T-cell (primary cell): ENCODE results near the gene ADGRF3. TPM values are rescaled to one million over a fixed set of nuclear protein-coding genes. Genes with fewer than 3 reads are reported as not detected.
"Not testable (repeated sequence)": the region's sequence is repeated elsewhere in the genome, so short reads cannot be mapped to it uniquely, and the experiment has no call there.

Source experiments
- ATAC-seq, 4 experiments: fragments of 200-7000 bp in 3 of 4; fragments of 150-1000 bp in 1 of 4; cut with Tn5 transposase; replicated peaks in 1 of 4; 1 replicate in 3 of 4; 2 replicates in 1 of 4; pipeline ENCODE4 v1.10.0; 2021; ENCODE audit warnings: moderate library complexity in 3 of 4, mild to moderate bottlenecking in 2 of 4, moderate number of reproducible peaks in 1 of 4
- CTCF ChIA-PET, 2 donors: fragments of 300-600 bp; sonication (Branson Sonifier 250); formaldehyde crosslinking; loops; one replicate each; lab custom pipeline; 2022; ENCODE audit warnings: antibody characterized with exemption in 2 of 2; lab: Charles Lee
- POLR2A ChIA-PET, 2 donors: fragments of 300-600 bp; sonication (Branson Sonifier 250); formaldehyde crosslinking; loops; one replicate each; lab custom pipeline; 2022; ENCODE audit warnings: antibody characterized with exemption in 2 of 2; lab: Charles Lee
- DNase-seq, 35 experiments: peaks; one replicate each; pipeline versions ENCODE4 v3.0.0 to v3.0.0-alpha.2; 2013 to 2023
- H3K27ac ChIP-seq: one replicate; pipeline ENCODE4 v1.5.1; 2013; ENCODE audit warnings: low read length
- H3K27me3 ChIP-seq, 2 experiments: replicated peaks in 1 of 2; 1 replicate in 1 of 2; 2 replicates in 1 of 2; pipeline versions ENCODE4 v1.6.1 to v1.7.0; 2013; ENCODE audit warnings: low read length in 1 of 2, mixed read lengths in 1 of 2; ENCODE audit not compliant: control insufficient read depth in 2 of 2, insufficient read depth in 2 of 2; ENCODE audit errors: extremely low read depth in 1 of 2
- H3K36me3 ChIP-seq, 2 donors: 1 replicate in 1 of 2; 2 replicates in 1 of 2; pipeline versions ENCODE4 v1.6.1 to v1.7.0; 2013; ENCODE audit warnings: low read length in 1 of 2; ENCODE audit not compliant: control insufficient read depth in 2 of 2, insufficient read depth in 1 of 2; ENCODE audit errors: extremely low read depth in 1 of 2
- H3K4me1 ChIP-seq, 2 experiments: 1 replicate in 1 of 2; 2 replicates in 1 of 2; pipeline versions ENCODE4 v1.6.1 to v1.7.0; 2013; ENCODE audit warnings: low read length in 2 of 2, mixed read lengths in 1 of 2; ENCODE audit not compliant: insufficient read depth in 2 of 2, control insufficient read depth in 1 of 2; ENCODE audit errors: extremely low read depth in 1 of 2
- H3K4me3 ChIP-seq, 2 donors: 1 replicate in 1 of 2; 2 replicates in 1 of 2; pipeline versions ENCODE4 v1.5.1 to v1.7.0; 2013; ENCODE audit warnings: mild to moderate bottlenecking in 2 of 2, low read length in 1 of 2, moderate library complexity in 1 of 2; ENCODE audit not compliant: control insufficient read depth in 1 of 2; ENCODE audit errors: extremely low read depth in 1 of 2
- H3K9me3 ChIP-seq: 2 replicates; pipeline ENCODE4 v1.7.0; 2013
- H3K27ac Mint-ChIP-seq, 2 donors: one replicate each; pipeline ENCODE4 v1.8.0; 2020 to 2021; ENCODE audit warnings: mild to moderate bottlenecking in 2 of 2, mixed read lengths in 2 of 2
- H3K27me3 Mint-ChIP-seq, 2 donors: one replicate each; pipeline ENCODE4 v1.8.0; 2021 to 2022; ENCODE audit warnings: mixed read lengths in 2 of 2
- H3K36me3 Mint-ChIP-seq: one replicate; pipeline ENCODE4 v1.8.0; 2021; ENCODE audit warnings: mixed read lengths
- H3K4me1 Mint-ChIP-seq, 3 donors: one replicate each; pipeline ENCODE4 v1.8.0; 2020 to 2022; ENCODE audit warnings: mixed read lengths in 3 of 3, mild to moderate bottlenecking in 1 of 3
- H3K4me3 Mint-ChIP-seq, 3 donors: one replicate each; pipeline ENCODE4 v1.8.0; 2020 to 2022; ENCODE audit warnings: mild to moderate bottlenecking in 3 of 3, mixed read lengths in 3 of 3, moderate library complexity in 3 of 3
- H3K9me3 Mint-ChIP-seq, 3 donors: one replicate each; pipeline ENCODE4 v1.8.0; 2020 to 2022; ENCODE audit warnings: mixed read lengths in 3 of 3
- WGBS: methylation state at CpG from one replicate; pipeline ENCODE4 v1.1.5; 2013; ENCODE audit warnings: missing lambda C conversion rate; ENCODE audit not compliant: insufficient coverage; 5-methylcytosine and 5-hydroxymethylcytosine counted together
- total RNA-seq, 35 experiments: library from RNA in 6 of 35; stranded (reverse) in 6 of 35; fragments of 120-200 nt in 1 of 35; gene quantifications; one replicate each; pipeline versions ENCODE4 v1.2.1 to v1.2.4 and lab custom pipeline; 2013 to 2026

ADGRF3 gene
- total RNA-seq, 5 donors from 2014 or later (not counting 1 experiment from before 2014, with no cell fraction given), result 1.3 to 3.4 (median 2.1) TPM

DNA sequence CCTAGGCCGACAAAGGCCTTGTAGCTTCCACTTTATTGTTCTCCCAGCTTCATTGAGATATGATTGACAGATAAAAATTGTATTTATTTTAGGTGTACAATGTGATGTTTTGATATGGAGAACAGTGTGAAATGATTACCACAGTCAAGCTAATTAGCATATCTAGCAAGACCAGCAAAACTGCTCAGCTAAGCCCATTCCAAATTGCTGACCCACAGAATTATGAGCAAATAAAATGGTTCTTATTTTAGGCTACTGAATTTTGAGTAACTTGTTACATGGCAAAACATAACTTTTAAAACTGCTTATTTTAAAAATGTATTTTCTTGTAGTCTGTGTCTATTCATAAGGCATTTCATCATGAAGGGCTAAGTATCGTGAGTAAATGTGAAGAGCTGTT, 9.3 kb downstream of the ADGRF3 start:
- no peak for DNase-seq
- Mint-ChIP-seq H3K27ac (no peak overlapping the region), H3K4me3 (no peak overlapping the region), H3K27me3 (no peaks in the 10 kb centered on the region), H3K9me3 (no peaks in the 10 kb centered on the region), H3K4me1 (peaks cover 0 to 2% (median 1%) of the 10 kb centered on the region in 3 donors), H3K36me3 (no peaks in the 10 kb centered on the region)
- Histone ChIP-seq H3K27me3 (no peaks in the 10 kb centered on the region), H3K9me3 (no peaks in the 10 kb centered on the region), H3K4me3 (no peak overlapping the region), H3K27ac (no peak overlapping the region), H3K4me1 (no peaks in the 10 kb centered on the region), H3K36me3 (no peaks in the 10 kb centered on the region)
- ChIA-PET CTCF (no interaction called here), POLR2A (no interaction called here)
- WGBS, result no CpG with 5 or more reads among the region's 2 CpGs
- ATAC-seq, result no peak

DNA sequence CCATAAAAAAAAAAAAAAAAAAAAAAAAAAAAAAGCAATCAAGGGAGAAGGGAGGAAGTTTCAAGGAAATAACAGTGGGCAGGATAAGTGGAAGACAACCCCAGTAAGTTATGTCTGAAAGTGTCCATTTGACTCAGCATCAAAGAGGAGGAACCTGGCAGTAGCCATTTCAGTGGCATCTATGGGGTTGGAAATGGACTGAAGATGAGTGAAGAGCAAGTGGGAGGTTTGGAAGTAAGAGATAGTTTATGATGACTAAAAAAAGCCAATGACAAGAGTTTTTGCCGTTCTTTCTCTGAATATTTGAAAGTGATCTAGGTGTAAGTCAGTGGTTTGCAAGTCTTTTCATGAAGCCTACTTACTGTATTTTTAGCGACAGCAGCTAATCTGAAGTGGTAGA, 9.9 kb downstream of the ADGRF3 start:
- no peaks in the 10 kb centered on the region for H3K36me3 ChIP-seq
- Mint-ChIP-seq H3K36me3 (no peaks in the 10 kb centered on the region), H3K4me3 (no peak overlapping the region), H3K27me3 (no peaks in the 10 kb centered on the region), H3K4me1 (peaks cover 0 to 2% (median 1%) of the 10 kb centered on the region in 3 donors), H3K9me3 (no peaks in the 10 kb centered on the region), H3K27ac (peak overlapping the region in 1 of 2 donors; percentile 22)
- ChIA-PET CTCF (interaction anchor here in 1 of 2 donors (0.7 kb wide), 1 partner anchor 120 kb away, joined by 3 read pairs; no protein-coding TSS in a partner anchor), POLR2A (no interaction called here)
- H3K27ac ChIP-seq, result no peak overlapping the region
- no peak for ATAC-seq
- no peaks in the 10 kb centered on the region for H3K27me3 ChIP-seq
- WGBS, result 33% methylated on average over 2 of the region's 2 CpGs
- H3K4me3 ChIP-seq, result no peak overlapping the region
- no peak for DNase-seq
- no peaks in the 10 kb centered on the region for H3K4me1 ChIP-seq
- no peaks in the 10 kb centered on the region for H3K9me3 ChIP-seq

DNA sequence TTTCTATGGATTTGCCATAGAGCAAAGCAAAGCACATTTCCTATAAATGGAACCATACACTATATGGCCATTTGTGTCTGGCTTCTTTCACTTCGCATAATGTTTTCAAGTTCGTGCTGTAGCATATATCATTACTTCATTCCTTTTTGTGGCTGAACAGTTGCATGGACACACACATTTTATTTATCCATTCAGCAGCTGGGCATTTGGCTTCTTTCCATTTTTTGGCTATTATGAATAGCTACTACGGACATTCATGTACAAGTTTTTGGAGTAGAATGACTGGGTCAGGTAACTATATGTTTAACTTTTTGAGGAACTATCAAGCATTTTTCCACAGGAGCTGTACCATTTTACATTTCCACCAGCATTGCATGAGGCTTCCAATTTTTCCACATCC, 11.4 kb downstream of the ADGRF3 start:
- Mint-ChIP-seq H3K27ac (no peak overlapping the region), H3K9me3 (no peaks in the 10 kb centered on the region), H3K4me1 (peaks cover under 1 to 3% (median 2%) of the 10 kb centered on the region in 3 donors), H3K4me3 (no peak overlapping the region), H3K36me3 (no peaks in the 10 kb centered on the region), H3K27me3 (no peaks in the 10 kb centered on the region)
- ChIA-PET CTCF (interaction anchor here in 1 of 2 donors (1.2 kb wide), 1 partner anchor 10 kb away, joined by 3 read pairs; the partner anchor contains the start of gene SELENOI), POLR2A (interaction anchor here in 1 of 2 donors (0.7 kb wide), 1 partner anchor 432 kb away, joined by 3 read pairs; no protein-coding TSS in a partner anchor)
- ATAC-seq, result no peak
- Histone ChIP-seq H3K27me3 (no peaks in the 10 kb centered on the region), H3K9me3 (no peaks in the 10 kb centered on the region), H3K4me1 (peaks cover 0 to 2% of the 10 kb centered on the region in 2 experiments), H3K36me3 (no peaks in the 10 kb centered on the region), H3K27ac (no peak overlapping the region), H3K4me3 (no peak overlapping the region)
- no peak for DNase-seq
- WGBS, result no CpG with 5 or more reads among the region's 3 CpGs

DNA sequence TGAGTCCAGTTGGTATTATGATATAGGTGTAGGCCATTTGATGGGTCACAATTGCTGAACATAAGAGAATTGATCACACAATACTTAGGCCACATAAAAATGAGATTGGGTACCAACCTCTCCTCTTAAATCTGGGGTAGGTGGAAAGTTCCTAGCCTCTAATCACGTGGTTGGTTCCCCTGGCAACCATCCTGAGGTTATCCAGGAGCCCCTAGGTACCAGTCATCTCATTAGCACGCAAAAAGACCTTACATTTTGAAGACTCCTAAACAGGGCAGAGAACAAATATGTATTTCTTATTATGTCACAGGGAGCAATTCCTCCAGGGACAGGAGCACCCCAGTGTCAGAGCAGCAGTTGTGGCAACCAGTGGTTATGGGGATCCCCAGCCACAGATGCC, 13.3 kb downstream of the ADGRF3 start:
- Mint-ChIP-seq H3K27me3 (no peaks in the 10 kb centered on the region), H3K4me3 (no peak overlapping the region), H3K9me3 (no peaks in the 10 kb centered on the region), H3K36me3 (no peaks in the 10 kb centered on the region), H3K27ac (peak overlapping the region in 1 of 2 donors; percentile 11), H3K4me1 (peaks cover 6 to 10% (median 10%) of the 10 kb centered on the region in 3 donors)
- H3K27ac ChIP-seq, result no peak overlapping the region
- ChIA-PET POLR2A (no interaction called here), CTCF (no interaction called here)
- no peak for DNase-seq
- ATAC-seq, result no peak
- no peaks in the 10 kb centered on the region for H3K27me3 ChIP-seq
- no peaks in the 10 kb centered on the region for H3K9me3 ChIP-seq
- no peak overlapping the region for H3K4me3 ChIP-seq
- no CpG with 5 or more reads among the region's 2 CpGs for WGBS
- no peaks in the 10 kb centered on the region for H3K36me3 ChIP-seq
- H3K4me1 ChIP-seq, result peaks cover 0 to 6% of the 10 kb centered on the region in 2 experiments

DNA sequence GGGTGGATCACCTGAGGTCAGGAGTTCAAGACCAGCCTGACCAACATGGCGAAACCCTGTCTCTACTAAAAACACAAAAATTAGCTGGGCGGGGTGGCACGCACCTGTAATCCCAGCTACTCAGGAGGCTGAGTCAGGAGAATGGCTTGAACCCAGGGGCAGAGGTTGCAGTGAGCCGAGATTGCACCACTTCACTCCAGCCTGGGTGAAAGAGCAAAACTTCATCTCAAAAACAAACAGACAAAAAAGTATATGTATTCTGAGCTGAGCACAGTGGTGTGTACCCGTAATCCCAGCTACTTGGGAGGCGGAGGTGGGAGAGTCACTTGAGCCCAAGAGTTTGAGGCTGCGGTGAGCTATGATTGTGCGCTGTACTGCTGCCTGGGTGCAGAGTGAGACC, 15.3 kb downstream of the ADGRF3 start:
- H3K4me1 Mint-ChIP-seq, result peaks cover 6 to 10% (median 10%) of the 10 kb centered on the region in 3 donors
- H3K4me1 ChIP-seq, H3K36me3 ChIP-seq, DNase-seq, H3K27ac Mint-ChIP-seq, H3K27me3 ChIP-seq, H3K9me3 Mint-ChIP-seq, H3K27ac ChIP-seq, H3K27me3 Mint-ChIP-seq, H3K4me3 ChIP-seq, ATAC-seq, H3K36me3 Mint-ChIP-seq, H3K9me3 ChIP-seq, H3K4me3 Mint-ChIP-seq: not testable (repeated sequence)
- POLR2A ChIA-PET, result interaction anchor here (0.5 to 0.6 kb wide), 3 partner anchors 214 to 473 kb away, joined by 3 to 6 read pairs (median 3); no protein-coding TSS in a partner anchor
- CTCF ChIA-PET, result interaction anchor here in 1 of 2 donors (0.7 to 1.9 kb wide), 4 partner anchors 243 to 1255 kb away, joined by 3 to 4 read pairs (median 4); no protein-coding TSS in a partner anchor
- WGBS, result 96% methylated on average over 3 of the region's 8 CpGs

DNA sequence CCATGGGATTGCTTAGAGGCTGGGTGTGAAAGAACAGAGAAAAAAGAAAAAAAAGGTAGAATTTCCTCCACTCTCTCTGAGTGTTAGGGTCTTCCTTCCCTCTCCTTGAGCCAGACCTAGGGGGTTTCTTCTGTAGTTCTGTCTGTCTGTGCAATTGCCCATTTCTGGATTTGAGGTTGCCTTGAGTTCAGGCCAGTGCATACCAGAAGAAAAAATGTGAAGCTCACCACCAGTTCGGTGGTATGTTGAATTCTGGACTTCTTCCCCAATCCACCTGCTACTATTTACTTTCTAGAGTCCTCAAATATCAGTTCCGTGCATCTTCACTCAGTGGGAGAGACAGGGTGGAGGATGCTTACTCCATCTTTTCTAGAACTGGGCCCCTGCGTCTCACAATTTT, 16.0 kb downstream of the ADGRF3 start:
- Mint-ChIP-seq H3K27ac (no peak overlapping the region), H3K9me3 (no peaks in the 10 kb centered on the region), H3K36me3 (no peaks in the 10 kb centered on the region), H3K27me3 (no peaks in the 10 kb centered on the region), H3K4me3 (no peak overlapping the region), H3K4me1 (peaks cover 6 to 10% (median 10%) of the 10 kb centered on the region in 3 donors)
- WGBS, result no CpG with 5 or more reads among the region's 3 CpGs
- Histone ChIP-seq H3K36me3 (no peaks in the 10 kb centered on the region), H3K27ac (no peak overlapping the region), H3K4me1 (peaks cover 0 to 6% of the 10 kb centered on the region in 2 experiments), H3K27me3 (no peaks in the 10 kb centered on the region), H3K4me3 (no peak overlapping the region), H3K9me3 (no peaks in the 10 kb centered on the region)
- DNase-seq (no peak), ATAC-seq (no peak)
- CTCF ChIA-PET, result interaction anchor here (0.5 to 1.9 kb wide), 4 partner anchors 17 to 380 kb away, joined by 3 to 4 read pairs (median 4); no protein-coding TSS in a partner anchor
- POLR2A ChIA-PET, result no interaction called here
